Neutrophil (primary cell): Measurements from ENCODE around the gene SLC9A3.

Experiments used
- H3K27ac ChIP-seq: fragments of 200-600 bp; sonication (generic); 2 replicates; pipeline ENCODE4 v1.5.1; 2016; ENCODE audit warnings: mild to moderate bottlenecking, moderate library complexity
- H3K27me3 ChIP-seq: fragments of 200-600 bp; sonication (generic); 2 replicates; pipeline ENCODE4 v1.6.0; 2016; ENCODE audit warnings: mild to moderate bottlenecking
- H3K36me3 ChIP-seq: fragments of 200-600 bp; sonication (generic); 2 replicates; pipeline ENCODE4 v1.5.1; 2017
- H3K4me1 ChIP-seq, 2 experiments: fragments of 200-600 bp in 1 of 2; sonication (generic) in 1 of 2; 1 replicate in 1 of 2; 2 replicates in 1 of 2; pipeline versions ENCODE4 v1.5.1 to v1.6.1; 2013 to 2016; ENCODE audit warnings: low read depth in 1 of 2, low read length in 1 of 2, mild to moderate bottlenecking in 1 of 2, moderate library complexity in 1 of 2; ENCODE audit not compliant: control insufficient read depth in 1 of 2, insufficient read depth in 1 of 2
- H3K4me3 ChIP-seq, 2 experiments: fragments of 200-600 bp in 1 of 2; sonication (generic) in 1 of 2; 1 replicate in 1 of 2; 2 replicates in 1 of 2; pipeline ENCODE4 v1.5.1; 2013 to 2016; ENCODE audit warnings: low read depth in 1 of 2, low read length in 1 of 2, mild to moderate bottlenecking in 1 of 2, moderate library complexity in 1 of 2
- H3K9me3 ChIP-seq: fragments of 200-600 bp; sonication (generic); 2 replicates; pipeline ENCODE4 v1.5.1; 2016
- CTCF ChIP-seq: fragments of 200-600 bp; sonication (generic); IDR thresholded peaks from 2 replicates; pipeline ENCODE4 v1.5.1; 2016; ENCODE audit warnings: antibody characterized with exemption

Gene SLC9A3

GRCh38 chr5:554284-554988 lies 30.2 kb upstream of the SLC9A3 start:
- peaks cover 42% of the 10 kb centered on the region for H3K27me3 ChIP-seq
- TF ChIP-seq CTCF, result no peak

GRCh38 chr5:553874-554273 lies 29.6 kb upstream of the SLC9A3 start:
- Histone ChIP-seq H3K4me1 (no peaks in the 10 kb centered on the region), H3K27ac (no peak overlapping the region), H3K27me3 (peaks cover 43% of the 10 kb centered on the region), H3K36me3 (no peaks in the 10 kb centered on the region), H3K4me3 (no peak overlapping the region), H3K9me3 (no peaks in the 10 kb centered on the region)
- TF ChIP-seq CTCF, result no peak

More at GRCh38 chr5:554284-554988, 30.2 kb upstream of the SLC9A3 start:
- no peaks in the 10 kb centered on the region for H3K4me1 ChIP-seq
- H3K27ac ChIP-seq, result no peak overlapping the region
- H3K36me3 ChIP-seq, result no peaks in the 10 kb centered on the region
- H3K4me3 ChIP-seq, result no peak overlapping the region
- no peaks in the 10 kb centered on the region for H3K9me3 ChIP-seq

- H3K36me3 ChIP-seq, result no peaks in the 10 kb centered on the region
- no peak overlapping the region for H3K27ac ChIP-seq
- H3K4me1 ChIP-seq, result no peaks in the 10 kb centered on the region
- no peak overlapping the region for H3K4me3 ChIP-seq
- peaks cover 55% of the 10 kb centered on the region for H3K27me3 ChIP-seq
- TF ChIP-seq CTCF, result no peak
- no peaks in the 10 kb centered on the region for H3K9me3 ChIP-seq
Measured at GRCh38 chr5:551406-551805, 27.2 kb upstream of the SLC9A3 start.

- TF ChIP-seq CTCF, result no peak
- peaks cover 55% of the 10 kb centered on the region for H3K27me3 ChIP-seq
- no peak overlapping the region for H3K27ac ChIP-seq
- no peak overlapping the region for H3K4me3 ChIP-seq
- H3K9me3 ChIP-seq, result no peaks in the 10 kb centered on the region
- H3K36me3 ChIP-seq, result no peaks in the 10 kb centered on the region
- peaks cover 5 to 8% of the 10 kb centered on the region in 2 experiments for H3K4me1 ChIP-seq
Measured at GRCh38 chr5:549229-549628, 25.0 kb upstream of the SLC9A3 start.

GRCh38 chr5:548256-548655 lies 24.0 kb upstream of the SLC9A3 start:
- Histone ChIP-seq H3K4me3 (no peak overlapping the region), H3K27ac (no peak overlapping the region), H3K9me3 (no peaks in the 10 kb centered on the region), H3K36me3 (no peaks in the 10 kb centered on the region), H3K27me3 (peaks cover 55% of the 10 kb centered on the region), H3K4me1 (peaks cover 15 to 18% of the 10 kb centered on the region in 2 experiments)
- no peak for TF ChIP-seq CTCF
